GM19438 (cell line): ENCODE results near the gene CTBP1.

Experiments
- ATAC-seq: cut with Tn5 transposase; IDR thresholded peaks from one replicate; pipeline ENCODE4 v1.9.1; 2021; ENCODE audit warnings: low read depth; ENCODE audit not compliant: unreplicated experiment

The CTBP1 gene

DNA sequence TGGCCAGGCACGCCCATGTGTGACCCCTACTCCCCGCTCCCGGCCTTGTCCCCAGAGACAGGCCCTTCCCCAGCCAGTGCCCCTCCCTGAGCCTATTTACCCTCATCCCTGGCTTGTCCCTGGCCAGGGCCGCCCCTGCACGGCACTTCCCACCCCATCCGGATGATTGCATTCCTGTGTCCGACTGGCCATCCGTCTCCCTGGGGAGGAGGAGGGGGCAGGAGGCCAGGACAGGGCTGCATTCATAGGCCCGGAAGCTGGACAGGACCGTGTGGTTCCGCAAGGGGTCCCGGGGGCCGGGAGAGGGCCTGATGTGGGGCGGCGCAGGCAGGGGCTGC lies 22.8 kb downstream of the CTBP1 start:
- no peak for ATAC-seq

DNA sequence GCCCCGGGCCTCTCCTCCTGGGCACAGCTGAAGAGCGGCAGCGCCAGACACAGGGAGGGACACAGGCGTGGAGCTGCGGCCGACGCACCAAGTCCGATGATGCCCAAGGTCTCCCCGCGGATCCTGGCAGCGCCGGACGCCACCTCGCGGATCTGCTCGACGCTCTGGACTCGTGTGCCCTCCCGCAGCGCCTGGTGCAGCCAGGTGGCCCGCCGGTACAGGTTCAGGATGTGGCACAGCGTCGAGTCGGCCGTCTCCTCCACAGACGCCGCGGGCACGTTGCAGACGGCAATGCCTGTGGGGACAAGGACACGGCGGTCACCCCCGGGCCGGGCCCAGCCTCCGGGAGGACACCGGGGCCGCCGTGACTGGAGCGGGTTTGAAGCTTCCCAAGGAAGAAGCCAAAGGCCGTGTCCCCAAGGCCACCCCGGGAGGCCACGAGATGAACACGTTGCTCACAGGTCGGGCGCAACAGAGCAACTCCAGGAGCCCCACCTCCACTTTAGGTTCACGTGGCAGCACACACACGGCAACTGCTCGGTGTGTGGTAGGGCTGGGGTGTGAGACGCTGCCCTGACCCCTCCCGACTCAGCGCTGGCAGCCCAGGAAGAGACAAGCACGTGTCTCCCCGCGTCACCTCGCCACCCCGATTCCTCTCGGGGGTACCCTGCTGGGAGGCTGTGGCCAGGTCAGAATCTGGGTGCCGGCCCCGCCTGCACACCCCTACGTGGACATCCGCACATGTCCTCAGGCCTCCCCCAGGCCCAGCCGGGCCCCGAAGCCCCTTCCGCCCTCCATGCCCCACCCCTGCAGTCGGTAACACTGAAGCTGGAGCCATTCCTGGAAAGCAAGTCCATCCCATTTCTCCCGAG lies 23.4 kb downstream of the CTBP1 start:
- ATAC-seq = no peak

DNA sequence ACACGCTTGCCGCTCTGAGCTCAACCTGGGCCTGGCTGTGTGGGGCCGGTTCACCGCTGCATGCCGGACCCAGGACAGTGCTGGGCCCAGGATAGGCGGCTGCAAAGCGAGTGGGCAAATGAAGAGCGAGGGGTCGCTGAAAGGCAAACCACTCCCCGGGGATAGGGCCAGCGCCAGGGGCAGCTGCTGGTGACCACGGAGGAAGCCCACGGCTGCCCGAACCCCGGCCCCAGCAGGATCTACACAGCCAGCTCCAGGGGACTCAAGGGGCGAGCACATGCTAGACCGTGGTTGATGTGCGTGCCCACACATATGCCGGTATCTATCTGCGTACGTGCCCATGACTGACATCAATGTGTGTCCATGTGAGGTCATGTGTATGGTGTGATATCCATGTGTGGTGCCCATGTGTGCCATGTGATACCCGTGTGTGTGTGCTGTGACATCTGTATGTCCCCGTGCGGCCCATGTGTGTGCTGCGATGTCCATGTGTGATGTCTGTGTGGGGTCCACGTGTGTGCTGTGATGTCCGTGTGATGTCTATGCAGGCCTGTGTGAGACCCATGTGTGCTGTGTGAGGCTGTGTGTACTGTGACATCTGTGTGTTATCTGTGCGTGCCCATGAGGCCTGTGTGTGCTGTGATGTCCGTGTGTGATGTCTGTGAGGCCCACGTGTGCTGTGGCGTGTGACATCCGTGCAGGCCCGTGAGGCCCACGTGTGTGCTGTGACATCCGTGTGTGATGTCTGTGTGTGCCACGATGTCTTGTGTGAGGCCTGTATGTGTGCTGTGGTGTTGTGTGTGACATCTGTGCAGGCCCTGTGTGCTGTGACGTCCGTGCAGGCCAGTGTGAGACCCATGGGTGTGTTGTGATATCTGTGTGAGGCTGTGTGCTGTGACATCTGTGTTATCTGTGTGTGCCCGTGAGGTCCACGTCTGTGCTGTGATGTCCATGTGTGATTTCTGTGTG lies 24.8 kb downstream of the CTBP1 start:
- ATAC-seq = no peak

DNA sequence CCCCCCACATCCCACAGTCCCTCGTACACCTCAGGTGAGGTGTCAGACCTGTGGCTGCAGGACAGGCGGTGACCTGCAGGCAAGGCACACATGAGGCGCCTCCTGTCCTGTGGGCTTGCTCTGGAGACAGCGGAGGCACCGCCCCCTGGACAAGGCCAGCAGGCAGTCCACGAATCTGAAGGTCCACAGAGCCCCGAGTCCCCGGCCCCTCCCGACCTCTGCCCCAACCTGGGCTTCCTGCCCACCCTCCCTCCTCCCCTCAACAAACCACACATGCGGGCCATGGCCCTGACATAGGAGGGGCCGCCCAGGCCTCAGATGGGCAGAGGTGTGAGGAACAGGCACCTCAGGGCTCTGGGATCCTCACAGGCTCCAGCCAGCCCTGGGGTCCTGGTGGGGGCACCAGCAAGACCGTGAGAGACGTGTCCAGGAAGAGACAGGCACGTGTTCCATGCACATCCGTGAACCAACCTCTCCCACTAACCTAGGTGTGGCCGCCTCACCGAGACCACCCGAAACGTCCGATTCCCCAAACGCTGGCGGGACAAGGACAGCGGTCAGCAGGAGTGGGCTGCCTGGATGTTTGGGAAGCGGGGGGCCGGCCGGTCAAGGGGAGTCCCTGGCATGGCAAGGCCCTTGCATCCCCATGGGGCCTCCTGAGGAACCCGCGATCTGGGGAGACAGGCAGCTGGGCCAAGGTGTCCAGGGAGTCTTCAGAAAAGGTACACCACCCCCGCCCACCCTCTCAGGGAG lies 25.8 kb downstream of the CTBP1 start:
- no peak for ATAC-seq

DNA sequence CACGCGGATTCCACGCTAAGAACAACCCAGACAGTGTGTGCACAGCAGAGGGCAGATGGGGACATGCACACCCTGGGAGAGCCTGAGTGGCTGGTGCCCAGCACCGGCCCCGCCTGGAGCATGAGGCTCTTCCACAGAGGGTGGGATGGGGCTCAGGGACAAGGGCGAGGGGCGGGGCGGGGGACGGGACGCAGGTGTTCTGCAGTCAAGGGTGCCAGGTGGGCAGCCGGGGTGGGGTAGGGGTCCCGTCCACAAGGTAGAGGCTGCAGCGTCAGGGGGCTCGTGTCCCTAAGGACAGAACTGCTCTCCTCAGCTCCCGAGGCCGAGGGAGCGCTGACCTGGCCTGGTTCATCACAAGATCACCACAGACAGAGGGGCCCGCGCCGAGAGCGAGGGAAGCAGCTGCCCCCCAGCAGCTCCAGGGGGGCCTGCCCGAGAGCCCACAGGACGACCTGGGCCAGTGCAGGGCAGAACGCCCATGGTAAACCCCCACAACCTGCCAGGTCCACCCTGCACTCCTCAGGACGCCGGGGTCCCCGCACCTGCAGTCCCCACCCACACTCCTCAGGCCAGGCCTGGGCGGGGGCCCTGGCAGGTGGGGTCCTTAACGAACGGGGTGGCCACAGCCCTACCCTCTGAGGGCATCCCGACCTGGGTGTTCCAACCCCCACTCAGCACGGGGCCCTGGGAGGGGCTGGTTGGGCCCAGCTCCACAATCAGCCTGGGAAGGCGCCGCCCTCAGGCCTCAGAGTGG lies 26.7 kb downstream of the CTBP1 start:
- no peak for ATAC-seq

DNA sequence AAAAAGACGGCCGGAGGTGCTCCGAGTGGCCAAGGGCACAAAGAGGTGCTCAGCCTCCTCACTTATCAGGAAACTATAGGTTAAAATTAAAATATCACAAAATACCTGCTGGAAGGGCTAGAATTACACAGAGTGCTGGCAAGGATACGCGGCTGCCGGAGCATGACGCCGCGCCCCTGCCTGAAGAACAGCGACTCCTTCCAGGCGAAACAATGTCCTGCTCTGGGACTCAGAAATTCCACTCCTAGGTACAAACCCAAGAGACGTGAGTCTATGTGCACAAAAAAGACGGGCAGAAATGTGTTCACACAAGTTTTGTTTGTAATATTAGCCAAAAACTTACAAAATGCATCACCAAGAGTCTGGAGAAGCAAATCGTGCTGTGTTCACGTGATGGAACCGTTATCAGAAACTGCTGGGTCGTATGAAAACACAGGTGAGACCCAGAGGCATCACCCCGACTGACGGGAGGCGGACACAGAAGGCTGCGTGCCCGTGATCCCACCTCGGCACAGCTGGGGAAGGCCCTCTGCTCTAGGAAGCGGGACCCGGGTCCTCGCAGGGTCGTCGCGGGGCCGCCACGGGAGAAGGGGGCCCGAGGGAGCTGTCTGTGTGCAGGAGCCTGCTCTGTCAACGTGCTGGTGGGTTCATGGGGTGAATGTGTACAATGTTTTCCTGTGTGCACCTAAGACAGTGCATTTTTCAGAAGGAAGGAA lies 27.6 kb downstream of the CTBP1 start:
- no peak for ATAC-seq

DNA sequence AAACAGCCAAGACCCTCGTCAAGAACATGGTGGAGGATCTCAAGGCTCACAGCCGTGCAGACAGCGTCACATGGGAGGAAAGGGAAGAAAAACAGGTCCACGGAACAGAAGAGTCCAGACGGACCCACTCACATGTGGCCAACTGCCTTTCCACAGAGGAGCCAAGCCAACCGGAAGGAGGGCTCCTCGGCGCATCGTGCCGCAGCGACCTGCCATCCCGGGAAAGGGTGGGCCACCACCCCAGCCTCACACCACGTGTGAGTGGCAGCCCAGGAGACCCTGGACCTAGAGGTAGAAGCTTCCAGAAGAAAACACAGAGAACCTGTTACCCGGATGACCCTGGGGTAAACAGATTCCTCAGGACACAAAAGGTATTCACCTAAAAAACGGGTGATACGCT lies 28.4 kb downstream of the CTBP1 start:
- ATAC-seq = no peak

DNA sequence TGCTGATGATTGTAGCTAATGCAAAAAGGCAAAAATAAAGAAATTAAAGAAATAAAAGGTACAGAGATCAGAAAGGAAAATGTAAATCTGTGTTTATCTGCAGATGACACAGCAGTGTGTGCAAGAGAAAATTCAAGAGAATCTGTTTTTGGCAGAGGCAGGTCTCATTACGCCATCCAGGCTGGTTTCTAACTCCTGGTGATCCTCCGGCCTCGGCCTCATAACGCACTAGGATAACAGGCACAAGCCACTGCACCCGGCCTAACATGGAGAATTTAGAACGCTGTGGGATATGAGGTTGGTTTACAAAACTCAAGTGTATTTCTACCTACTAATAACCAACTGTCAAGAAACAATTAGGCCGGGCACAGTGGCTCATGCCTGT lies 29.4 kb downstream of the CTBP1 start:
- ATAC-seq = no peak

DNA sequence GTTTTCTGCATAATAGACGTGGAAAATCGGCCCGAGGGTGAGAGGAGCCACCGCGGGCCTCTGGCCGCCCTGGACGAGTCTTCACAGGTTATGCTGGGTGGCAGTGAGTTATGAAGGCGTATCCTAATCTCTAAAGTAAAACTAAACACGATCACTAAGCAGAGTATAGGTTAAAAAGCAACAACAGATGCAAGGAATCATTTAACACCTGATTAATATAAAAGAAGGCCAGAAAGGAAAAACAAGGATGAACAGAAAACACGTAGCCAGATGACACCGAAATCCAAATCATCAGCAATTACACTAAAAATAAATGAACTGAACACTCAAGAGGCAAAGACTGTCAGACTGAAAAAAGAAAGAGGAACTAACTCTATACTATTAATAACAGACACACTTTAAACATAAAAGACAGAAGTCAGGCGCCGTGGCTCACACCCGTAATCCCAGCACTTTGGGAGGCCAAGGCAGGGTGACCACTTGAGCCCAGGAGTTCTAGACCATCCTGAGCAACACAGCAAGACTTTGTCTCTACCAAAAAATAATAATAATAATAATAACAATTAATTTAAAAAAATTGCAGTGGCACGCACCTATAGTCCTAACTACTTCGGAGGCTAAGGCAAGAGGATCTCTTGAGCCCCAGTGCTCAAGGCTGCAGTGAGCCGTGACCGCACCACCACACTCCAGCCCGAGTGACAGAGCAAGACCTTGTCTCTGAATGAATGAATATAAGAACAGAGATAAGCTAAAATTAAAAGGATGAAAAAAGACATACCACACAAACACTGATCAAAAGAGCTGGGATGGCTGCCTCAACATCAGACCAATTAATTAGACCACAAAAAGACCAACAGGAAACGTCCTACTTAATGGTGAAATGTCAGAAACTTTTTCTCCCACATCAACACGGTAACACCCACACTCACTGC lies 30.0 kb downstream of the CTBP1 start:
- ATAC-seq = peak; percentile 62

DNA sequence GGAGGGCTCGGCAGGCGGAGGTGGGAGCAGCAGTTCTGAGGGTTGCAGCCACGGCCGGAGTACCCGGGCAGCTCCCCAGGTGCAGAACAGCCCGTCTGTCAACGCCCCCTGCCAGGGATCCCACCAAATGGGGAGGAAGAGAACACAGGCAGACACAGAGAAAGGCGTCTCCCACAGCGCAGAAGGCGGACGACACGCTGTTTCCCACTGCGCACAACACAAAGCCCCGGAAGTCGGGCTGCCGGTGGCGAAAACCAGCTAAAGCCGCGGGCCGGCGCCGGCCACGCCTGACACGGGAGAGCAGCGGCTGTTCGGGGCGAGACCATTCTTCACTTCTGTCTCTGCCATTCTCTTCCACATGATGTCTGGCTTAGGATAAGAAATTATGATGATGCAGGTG lies 31.6 kb downstream of the CTBP1 start:
- ATAC-seq = no peak

DNA sequence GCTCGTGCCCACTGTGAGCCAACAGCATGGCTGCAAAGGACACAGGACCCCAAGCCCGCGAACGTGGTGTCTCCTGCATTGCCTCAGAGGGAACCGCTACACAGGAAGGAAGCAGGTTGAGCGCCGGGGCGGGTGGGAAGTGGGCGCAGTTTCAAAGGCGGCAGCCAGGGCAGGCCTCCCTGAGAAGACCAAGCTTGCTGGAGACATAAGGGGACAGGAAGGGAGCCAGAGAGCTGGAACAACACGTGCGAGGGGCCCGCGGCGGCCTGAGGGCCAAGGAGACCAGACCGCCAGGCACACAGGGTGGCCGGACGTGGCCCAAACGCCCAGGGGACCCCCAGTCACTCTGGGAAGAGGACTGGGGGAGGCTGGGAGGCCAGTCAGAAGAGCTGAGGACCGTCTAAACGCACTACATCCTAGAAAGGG lies 32.0 kb downstream of the CTBP1 start:
- ATAC-seq = no peak

DNA sequence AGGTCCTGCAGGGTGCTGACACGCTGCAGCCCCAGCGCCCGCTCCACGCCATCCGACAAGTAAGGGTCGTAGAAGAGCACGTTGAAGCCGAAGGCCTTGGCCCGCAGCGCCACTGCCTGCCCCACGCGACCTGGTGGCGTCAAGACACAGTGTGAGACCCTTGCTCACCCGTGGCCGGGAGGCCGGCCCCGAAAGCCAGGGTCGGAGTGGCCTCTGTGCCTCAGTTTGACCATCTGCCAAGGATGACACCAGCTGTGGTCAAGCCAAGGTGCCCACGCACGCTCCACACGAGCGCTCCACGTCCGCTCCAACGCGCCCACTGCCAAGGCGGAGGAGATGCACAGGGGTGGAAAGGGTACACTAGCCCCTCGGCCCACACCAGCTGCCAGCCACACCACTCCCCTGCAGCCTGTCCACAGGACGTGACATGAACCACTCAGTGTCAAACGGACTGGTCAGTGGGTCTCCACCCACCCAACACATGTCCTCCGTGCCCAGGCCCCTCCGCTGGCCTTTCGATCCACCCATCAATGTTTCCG lies 32.8 kb downstream of the CTBP1 start:
- ATAC-seq = no peak

DNA sequence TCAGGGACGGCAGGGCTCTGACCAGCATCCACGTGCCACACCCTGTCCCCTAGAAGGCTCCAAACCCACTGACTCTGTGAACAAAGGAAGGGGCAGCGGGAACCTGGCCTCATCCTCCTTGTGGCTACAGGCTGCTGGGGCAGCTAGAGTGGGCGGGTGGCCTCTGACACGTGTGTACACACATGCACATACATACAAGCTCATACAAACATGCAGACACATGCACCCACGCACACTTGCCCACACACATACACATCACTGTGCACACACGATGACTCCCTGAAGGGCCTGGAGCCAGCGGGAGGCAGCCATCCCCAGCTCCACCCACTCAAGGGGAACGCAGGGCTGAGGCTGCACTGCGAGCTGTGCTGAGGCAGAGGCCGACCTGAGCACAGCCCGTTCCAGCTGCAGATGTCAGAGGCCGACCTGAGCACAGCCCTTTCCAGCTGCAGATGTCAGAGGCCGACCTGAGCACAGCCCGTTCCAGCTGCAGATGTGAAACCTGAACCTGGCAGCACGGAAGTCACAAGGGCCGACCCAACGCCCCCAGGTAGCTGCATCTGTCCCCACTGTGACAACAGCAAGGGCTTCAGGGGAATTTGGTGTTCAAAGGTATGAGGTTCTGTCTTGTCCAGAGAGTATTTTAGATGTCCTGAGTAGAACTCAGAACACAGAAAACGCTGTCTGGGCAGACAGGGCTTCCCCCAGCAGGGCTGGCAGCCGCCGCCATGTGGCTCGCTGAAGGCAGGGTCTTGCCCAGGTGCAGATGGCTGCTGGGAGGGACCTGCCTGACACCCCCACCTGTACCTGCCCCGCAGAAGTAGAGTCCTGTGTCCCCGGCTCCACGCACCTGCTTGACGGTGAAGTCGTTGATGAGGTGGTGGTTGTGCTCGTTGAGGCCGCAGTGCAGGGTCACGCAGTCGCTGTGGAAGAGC lies 33.5 kb downstream of the CTBP1 start:
- ATAC-seq = peak; percentile 60

DNA sequence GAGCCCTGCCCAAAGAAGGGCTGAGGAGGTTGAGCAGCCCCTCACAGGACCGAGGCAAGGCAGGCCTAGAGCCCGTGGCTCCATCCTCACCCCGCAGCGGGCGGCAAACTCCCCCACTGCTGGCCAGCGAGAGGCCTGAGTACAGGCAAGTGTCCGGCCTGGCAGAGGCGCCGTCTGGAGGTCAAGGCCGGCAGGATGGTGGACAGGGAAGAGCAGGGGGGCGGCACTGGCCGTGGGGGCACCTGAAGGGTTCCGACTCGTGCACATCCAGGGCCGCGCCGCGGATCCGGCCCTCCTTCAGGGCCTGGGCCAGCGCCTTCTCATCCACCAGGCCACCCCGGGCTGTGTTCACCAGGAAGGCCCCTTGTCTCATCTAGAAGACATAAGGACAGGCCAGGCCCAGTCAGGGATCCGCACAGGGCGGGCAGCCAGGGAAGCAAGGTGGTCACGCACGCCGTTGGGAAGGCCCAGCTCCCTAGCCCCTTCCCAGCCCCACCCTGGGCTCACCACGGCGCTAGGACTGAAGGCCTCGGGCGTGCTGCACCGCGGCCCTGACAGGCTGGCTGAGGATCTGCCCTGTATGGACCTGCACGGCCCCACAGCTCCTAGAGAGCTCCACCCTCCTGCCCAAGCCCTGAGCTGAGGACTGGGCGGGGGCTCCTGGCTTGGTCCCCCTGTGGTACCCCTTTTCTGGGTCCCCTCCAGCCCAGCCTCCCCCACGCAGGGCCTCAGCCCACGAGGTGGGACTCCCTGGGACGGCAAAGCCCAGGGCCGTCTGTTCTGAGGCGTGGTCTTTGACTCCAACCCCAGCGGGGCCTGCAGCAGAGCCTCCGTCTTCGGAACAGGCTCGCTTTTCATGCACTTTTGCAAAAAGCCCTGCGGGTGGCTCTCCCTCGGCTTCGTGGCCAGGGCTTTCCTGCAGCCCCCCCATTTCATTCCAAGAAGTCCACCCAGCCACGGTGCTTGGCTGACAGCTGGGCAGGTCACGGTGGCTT lies 34.5 kb downstream of the CTBP1 start:
- ATAC-seq = no peak

DNA sequence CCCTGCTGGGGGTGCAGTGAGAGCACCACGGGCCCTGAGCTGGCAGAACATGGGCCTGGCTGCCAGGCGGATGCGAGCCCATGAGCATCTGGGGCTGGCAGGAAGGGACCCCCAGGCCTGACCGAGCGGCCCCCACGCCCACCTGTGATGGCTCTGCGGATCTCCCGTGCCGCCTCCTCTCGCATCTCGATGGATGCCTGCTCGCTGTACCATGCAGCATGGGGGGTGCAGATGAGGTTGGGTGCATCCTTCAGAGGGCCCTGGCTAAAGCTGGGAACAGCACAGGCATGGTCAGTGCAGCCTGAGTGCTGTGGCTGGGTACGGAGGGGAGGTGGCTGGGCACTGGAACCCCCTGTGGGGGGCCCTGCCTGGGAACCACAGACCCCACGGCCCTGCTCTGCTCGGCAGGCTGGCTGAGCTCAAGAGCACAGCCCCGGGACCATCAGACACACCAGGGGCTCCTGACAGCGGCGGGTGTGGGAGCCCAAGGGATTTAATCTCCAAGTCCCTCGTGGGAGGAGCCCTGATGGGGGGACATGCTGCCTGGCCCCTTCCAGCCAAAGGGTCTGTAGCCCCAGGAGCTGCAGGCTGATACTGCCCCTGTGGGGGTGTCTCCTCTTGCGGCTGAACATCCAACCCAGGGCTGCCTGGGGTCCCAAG lies 35.5 kb downstream of the CTBP1 start:
- ATAC-seq = no peak
